ENCODE results near the gene GDA. TPM values are rescaled to one million over a fixed set of nuclear protein-coding genes. Genes with fewer than 3 reads are reported as not detected.

The GDA gene
- total and polyA plus RNA-seq, 4 donors: 0.04 to 1.5 (median 0.63) TPM

- no peak overlapping the region for H3K4me3 ChIP-seq
- no peaks in the 10 kb centered on the region for H3K4me1 ChIP-seq (ENCODE audit: control insufficient read depth in 5 of 5, insufficient read depth in 5 of 5, low read length in 5 of 5)
- no peak for TF ChIP-seq CTCF (IDR thresholded peaks at IDR 0.05; ENCODE audit: control extremely low read depth, extremely low read depth)
- ATAC-seq (ENCODE audit: insufficient read depth, low FRiP score): no peak
- no peak overlapping the region for H3K9ac ChIP-seq (ENCODE audit: insufficient read depth in 1 of 2, low read length in 2 of 2)
- no peaks in the 10 kb centered on the region for H3K36me3 ChIP-seq (ENCODE audit: control insufficient read depth in 4 of 4, insufficient read depth in 4 of 4, low read length in 4 of 4)
- DNase-seq: no peak
- peaks cover 0 to 4% (median under 1%) of the 10 kb centered on the region in 4 donors for H3K9me3 ChIP-seq (ENCODE audit: control insufficient read depth in 4 of 4, insufficient read depth in 3 of 4, low read length in 3 of 4)
- 85 to 91% methylated on average over 3 of the region's 3 CpGs for WGBS, 2 donors
- H3K27ac ChIP-seq (ENCODE audit: low read depth in 1 of 2, low read length in 1 of 2): no peak overlapping the region
- no peaks in the 10 kb centered on the region for H3K27me3 ChIP-seq (ENCODE audit: control insufficient read depth in 3 of 3, insufficient read depth in 3 of 3, low read length in 2 of 3)
Measured at GRCh38 chr9:72158680-72159079, 9.4 kb downstream of the GDA start.

- no peaks in the 10 kb centered on the region for H3K36me3 ChIP-seq (ENCODE audit: control insufficient read depth in 4 of 4, insufficient read depth in 4 of 4, low read length in 4 of 4)
- no peak for DNase-seq
- no peak for ATAC-seq (ENCODE audit: insufficient read depth, low FRiP score)
- no peaks in the 10 kb centered on the region for H3K4me1 ChIP-seq (ENCODE audit: control insufficient read depth in 5 of 5, insufficient read depth in 5 of 5, low read length in 5 of 5)
- no peak overlapping the region for H3K4me3 ChIP-seq
- no peaks in the 10 kb centered on the region for H3K27me3 ChIP-seq (ENCODE audit: control insufficient read depth in 3 of 3, insufficient read depth in 3 of 3, low read length in 2 of 3)
- no peak for TF ChIP-seq CTCF (IDR thresholded peaks at IDR 0.05; ENCODE audit: control extremely low read depth, extremely low read depth)
- H3K9ac ChIP-seq (ENCODE audit: insufficient read depth in 1 of 2, low read length in 2 of 2): no peak overlapping the region
- WGBS, 2 donors: 88 to 90% methylated on average over 6 of the region's 6 CpGs
- peaks cover 0 to 2% (median 0%) of the 10 kb centered on the region in 4 donors for H3K9me3 ChIP-seq (ENCODE audit: control insufficient read depth in 4 of 4, insufficient read depth in 3 of 4, low read length in 3 of 4)
- no peak overlapping the region for H3K27ac ChIP-seq (ENCODE audit: low read depth in 1 of 2, low read length in 1 of 2)
Measured at GRCh38 chr9:72160446-72161123, 11.3 kb downstream of the GDA start.

- DNase-seq (no peak), ATAC-seq (ENCODE audit: insufficient read depth, low FRiP score) (no peak)
- Histone ChIP-seq H3K27me3 (ENCODE audit: control insufficient read depth in 3 of 3, insufficient read depth in 3 of 3, low read length in 2 of 3) (no peaks in the 10 kb centered on the region), H3K4me3 (no peak overlapping the region), H3K36me3 (ENCODE audit: control insufficient read depth in 4 of 4, insufficient read depth in 4 of 4, low read length in 4 of 4) (no peaks in the 10 kb centered on the region), H3K9ac (ENCODE audit: insufficient read depth in 1 of 2, low read length in 2 of 2) (no peak overlapping the region), H3K9me3 (ENCODE audit: control insufficient read depth in 4 of 4, insufficient read depth in 3 of 4, low read length in 3 of 4) (peaks cover 0 to 2% (median 0%) of the 10 kb centered on the region in 4 donors), H3K4me1 (ENCODE audit: control insufficient read depth in 5 of 5, insufficient read depth in 5 of 5, low read length in 5 of 5) (no peaks in the 10 kb centered on the region), H3K27ac (ENCODE audit: low read depth in 1 of 2, low read length in 1 of 2) (no peak overlapping the region)
- 83 to 87% methylated on average over 7 of the region's 7 CpGs for WGBS, 2 donors
- no peak for TF ChIP-seq CTCF (IDR thresholded peaks at IDR 0.05; ENCODE audit: control extremely low read depth, extremely low read depth)
Measured at GRCh38 chr9:72165326-72165725, 16.1 kb downstream of the GDA start.
